ENCODE results near the gene SLC22A7.

GRCh38 chr6:43290905-43291355 is 7.1 kb upstream of the SLC22A7 start:
- TF ChIP-seq CTCF (IDR thresholded peaks at IDR 0.05; ENCODE audit: low read length) (no peak), EZH2 (optimal IDR thresholded peaks at IDR 0.05; ENCODE audit: low read depth, low read length) (no peak), EZH2phosphoT487 (IDR thresholded peaks at IDR 0.05; ENCODE audit: low read length) (no peak)
